ENCODE data around the gene MTMR4.
"Not testable (repeated sequence)": the region's sequence is repeated elsewhere in the genome, so short reads cannot be mapped to it uniquely, and the experiment has no call there.

The MTMR4 gene

DNA sequence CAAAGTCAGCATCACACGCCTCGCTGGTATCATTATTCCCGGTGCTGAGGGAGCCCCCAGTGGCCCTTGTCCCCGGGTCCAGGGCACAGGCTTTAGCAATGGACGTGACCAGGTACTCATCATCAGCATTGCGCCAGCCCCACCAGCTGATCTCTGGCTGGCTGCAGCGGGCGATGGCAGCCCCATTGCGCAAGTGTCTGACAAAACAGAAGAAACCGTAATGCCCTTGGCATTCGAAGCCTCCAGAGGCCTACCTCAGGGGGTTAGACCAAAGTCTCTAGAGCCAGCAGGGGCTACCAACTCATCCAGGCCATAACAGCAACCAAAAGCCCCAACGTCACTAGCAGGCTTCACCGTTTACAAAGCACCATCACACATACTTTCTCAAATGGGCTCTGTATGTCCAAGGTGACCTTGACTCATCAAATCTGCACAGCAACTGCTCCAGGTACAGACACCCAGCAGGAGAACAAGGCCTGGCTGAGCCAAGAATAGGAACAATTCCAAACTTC lies 7.3 kb downstream of the MTMR4 start:
- ATAC-seq (ENCODE audit: low read depth), result no peak
- no peaks in the 10 kb centered on the region for H3K4me1 ChIP-seq (ENCODE audit: insufficient read depth, poor library complexity, severe bottlenecking)
- no peak overlapping the region for H3K4me3 ChIP-seq (ENCODE audit: severe bottlenecking)
- TF ChIP-seq, protein P1, sequence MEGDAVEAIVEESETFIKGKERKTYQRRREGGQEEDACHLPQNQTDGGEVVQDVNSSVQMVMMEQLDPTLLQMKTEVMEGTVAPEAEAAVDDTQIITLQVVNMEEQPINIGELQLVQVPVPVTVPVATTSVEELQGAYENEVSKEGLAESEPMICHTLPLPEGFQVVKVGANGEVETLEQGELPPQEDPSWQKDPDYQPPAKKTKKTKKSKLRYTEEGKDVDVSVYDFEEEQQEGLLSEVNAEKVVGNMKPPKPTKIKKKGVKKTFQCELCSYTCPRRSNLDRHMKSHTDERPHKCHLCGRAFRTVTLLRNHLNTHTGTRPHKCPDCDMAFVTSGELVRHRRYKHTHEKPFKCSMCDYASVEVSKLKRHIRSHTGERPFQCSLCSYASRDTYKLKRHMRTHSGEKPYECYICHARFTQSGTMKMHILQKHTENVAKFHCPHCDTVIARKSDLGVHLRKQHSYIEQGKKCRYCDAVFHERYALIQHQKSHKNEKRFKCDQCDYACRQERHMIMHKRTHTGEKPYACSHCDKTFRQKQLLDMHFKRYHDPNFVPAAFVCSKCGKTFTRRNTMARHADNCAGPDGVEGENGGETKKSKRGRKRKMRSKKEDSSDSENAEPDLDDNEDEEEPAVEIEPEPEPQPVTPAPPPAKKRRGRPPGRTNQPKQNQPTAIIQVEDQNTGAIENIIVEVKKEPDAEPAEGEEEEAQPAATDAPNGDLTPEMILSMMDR (IDR thresholded peaks at IDR 0.05; ENCODE audit: poor library complexity, severe bottlenecking), result no peak
- no peak overlapping the region for H3K27ac ChIP-seq (ENCODE audit: poor library complexity, severe bottlenecking)
- DNase-seq (ENCODE audit: low spot score), result no peak
- H3K27me3 ChIP-seq (ENCODE audit: insufficient read depth, poor library complexity, severe bottlenecking), result no peaks in the 10 kb centered on the region
- H3K9me3 ChIP-seq (ENCODE audit: severe bottlenecking), result no peaks in the 10 kb centered on the region
- peaks cover 100% of the 10 kb centered on the region for H3K36me3 ChIP-seq (ENCODE audit: low read depth)

DNA sequence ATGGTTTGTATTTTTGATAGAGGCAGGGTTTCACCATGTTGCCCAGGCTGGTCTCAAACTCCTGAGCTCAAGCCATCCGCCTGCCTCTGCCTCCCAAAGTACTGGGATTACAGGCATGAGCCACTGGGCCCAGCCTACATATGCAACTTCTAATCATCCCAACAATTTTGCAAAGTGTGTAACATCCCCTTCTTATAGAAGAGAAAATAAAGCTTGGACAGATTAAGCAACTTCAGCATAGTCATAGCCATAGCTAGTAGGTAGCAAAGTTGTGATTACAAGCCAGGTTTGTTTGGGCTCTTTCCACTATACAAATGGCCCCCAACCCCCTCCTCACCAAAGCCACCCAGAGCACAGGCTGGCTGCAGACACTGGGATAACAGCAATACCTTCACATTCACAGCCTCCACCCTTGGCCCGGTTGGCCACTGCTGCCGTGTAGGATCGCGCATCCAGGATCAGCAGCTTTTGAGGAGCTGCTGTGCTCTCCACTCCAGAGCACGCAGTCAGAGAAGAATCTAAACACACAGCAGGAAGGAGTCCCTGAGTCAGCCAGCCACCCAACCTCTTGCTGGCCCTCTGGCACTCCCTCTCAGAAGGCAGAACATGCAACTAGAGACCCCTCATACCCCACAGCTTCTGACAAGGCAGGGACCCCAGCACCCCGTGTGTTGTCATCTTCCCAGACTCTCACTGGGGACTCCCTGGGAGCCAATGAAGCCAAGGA lies 7.9 kb downstream of the MTMR4 start:
- Histone ChIP-seq H3K4me1 (ENCODE audit: insufficient read depth, poor library complexity, severe bottlenecking) (no peaks in the 10 kb centered on the region), H3K4me3 (ENCODE audit: severe bottlenecking) (no peak overlapping the region), H3K9me3 (ENCODE audit: severe bottlenecking) (no peaks in the 10 kb centered on the region), H3K27ac (ENCODE audit: poor library complexity, severe bottlenecking) (no peak overlapping the region), H3K27me3 (ENCODE audit: insufficient read depth, poor library complexity, severe bottlenecking) (no peaks in the 10 kb centered on the region), H3K36me3 (ENCODE audit: low read depth) (peaks cover 98% of the 10 kb centered on the region)
- TF ChIP-seq, protein P1 (IDR thresholded peaks at IDR 0.05; ENCODE audit: poor library complexity, severe bottlenecking), result no peak
- no peak for DNase-seq (ENCODE audit: low spot score)
- ATAC-seq (ENCODE audit: low read depth), result no peak; the same call in 2 of the 3 replicates

GRCh38 chr17:58504826-58505351 lies 9.5 kb downstream of the MTMR4 start:
- no peaks in the 10 kb centered on the region for H3K4me1 ChIP-seq (ENCODE audit: insufficient read depth, poor library complexity, severe bottlenecking)
- H3K27ac ChIP-seq (ENCODE audit: poor library complexity, severe bottlenecking), result no peak overlapping the region
- no peaks in the 10 kb centered on the region for H3K27me3 ChIP-seq (ENCODE audit: insufficient read depth, poor library complexity, severe bottlenecking)
- ATAC-seq (ENCODE audit: low read depth) (no peak), DNase-seq (ENCODE audit: low spot score) (no peak)
- no peak overlapping the region for H3K4me3 ChIP-seq (ENCODE audit: severe bottlenecking)
- TF ChIP-seq, protein P1 (IDR thresholded peaks at IDR 0.05; ENCODE audit: poor library complexity, severe bottlenecking), result no peak
- H3K36me3 ChIP-seq (ENCODE audit: low read depth), result peaks cover 98% of the 10 kb centered on the region
- H3K9me3 ChIP-seq (ENCODE audit: severe bottlenecking), result no peaks in the 10 kb centered on the region

GRCh38 chr17:58503866-58504265 lies 10.6 kb downstream of the MTMR4 start:
- H3K27ac ChIP-seq (ENCODE audit: poor library complexity, severe bottlenecking), result no peak overlapping the region
- H3K9me3 ChIP-seq (ENCODE audit: severe bottlenecking), result no peaks in the 10 kb centered on the region
- ATAC-seq (ENCODE audit: low read depth) (no peak), DNase-seq (ENCODE audit: low spot score) (no peak)
- no peak overlapping the region for H3K4me3 ChIP-seq (ENCODE audit: severe bottlenecking)
- TF ChIP-seq, protein P1 (IDR thresholded peaks at IDR 0.05; ENCODE audit: poor library complexity, severe bottlenecking), result no peak
- no peaks in the 10 kb centered on the region for H3K27me3 ChIP-seq (ENCODE audit: insufficient read depth, poor library complexity, severe bottlenecking)
- peaks cover 96% of the 10 kb centered on the region for H3K36me3 ChIP-seq (ENCODE audit: low read depth)
- no peaks in the 10 kb centered on the region for H3K4me1 ChIP-seq (ENCODE audit: insufficient read depth, poor library complexity, severe bottlenecking)

- not testable (repeated sequence) for ATAC-seq (ENCODE audit: low read depth)
- peaks cover 93% of the 10 kb centered on the region for H3K36me3 ChIP-seq (ENCODE audit: low read depth)
Observed at GRCh38 chr17:58503134-58503533, 11.3 kb downstream of the MTMR4 start.

More at GRCh38 chr17:58503134-58503533, 11.3 kb downstream of the MTMR4 start:
- not testable (repeated sequence) for H3K27me3 ChIP-seq (ENCODE audit: insufficient read depth, poor library complexity, severe bottlenecking); H3K4me1 ChIP-seq (ENCODE audit: insufficient read depth, poor library complexity, severe bottlenecking); H3K9me3 ChIP-seq (ENCODE audit: severe bottlenecking); DNase-seq (ENCODE audit: low spot score); H3K27ac ChIP-seq (ENCODE audit: poor library complexity, severe bottlenecking); H3K4me3 ChIP-seq (ENCODE audit: severe bottlenecking)
